ENCODE data around the gene C1QL1.

The C1QL1 gene

GRCh38 chr17:44977065-44977464, 9.0 kb upstream of the C1QL1 start:
- ATAC-seq = no peak
- Mint-ChIP-seq H3K4me1 (peaks cover 8% of the 10 kb centered on the region), H3K4me3 (no peak overlapping the region), H3K27ac (peak overlapping the region; percentile 36), H3K36me3 (peaks cover under 1% of the 10 kb centered on the region), H3K9me3 (no peaks in the 10 kb centered on the region)
- DNase-seq (ENCODE audit: low spot score in 2 of 2) = no peak

DNA sequence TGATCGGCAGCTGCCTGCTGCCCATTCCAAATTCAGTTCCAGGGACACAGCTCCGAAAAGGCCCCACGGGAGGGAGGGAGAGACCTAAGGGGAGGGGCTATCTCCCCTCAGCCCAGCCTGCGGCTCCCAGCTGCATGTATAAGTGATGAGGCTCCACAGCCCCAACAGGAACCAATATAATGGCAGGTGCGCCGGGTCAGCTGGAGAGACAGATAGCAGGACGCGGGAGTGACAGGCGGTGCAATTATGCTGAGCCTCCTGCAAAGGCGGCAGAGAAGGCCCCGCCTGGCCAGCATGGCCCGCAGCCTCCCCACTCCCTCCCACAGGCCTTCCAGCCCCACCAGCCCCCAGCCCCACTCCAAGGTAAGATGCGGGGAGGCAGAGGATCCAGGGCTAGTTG, 8.1 kb upstream of the C1QL1 start:
- H3K36me3 Mint-ChIP-seq = no peaks in the 10 kb centered on the region
- H3K4me1 Mint-ChIP-seq = peaks cover 14% of the 10 kb centered on the region
- no peak overlapping the region for H3K4me3 Mint-ChIP-seq
- H3K9me3 Mint-ChIP-seq = no peaks in the 10 kb centered on the region
- DNase-seq (ENCODE audit: low spot score in 2 of 2) (no peak), ATAC-seq (no peak)
- no peak overlapping the region for H3K27ac Mint-ChIP-seq

DNA sequence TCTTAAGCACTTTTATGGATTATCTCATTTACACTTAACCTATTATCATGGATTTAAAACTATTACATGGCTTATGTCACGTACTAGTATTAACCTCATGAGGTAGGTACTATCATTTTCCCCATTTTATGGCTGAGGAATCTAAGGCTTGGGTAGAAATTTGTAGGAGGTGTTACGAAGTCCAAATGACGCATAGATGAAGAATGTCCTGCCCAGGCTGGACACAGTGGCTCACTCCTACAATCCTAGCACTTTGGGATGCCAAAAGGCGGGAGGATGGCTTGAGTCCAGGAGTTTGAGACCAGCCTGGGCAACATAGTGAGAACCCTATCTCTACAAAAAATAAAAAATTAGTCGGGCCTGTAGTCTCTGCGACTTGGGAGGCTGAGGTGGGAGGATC, 4.8 kb upstream of the C1QL1 start:
- DNase-seq (ENCODE audit: low spot score in 2 of 2) (no peak), ATAC-seq (no peak)
- no peaks in the 10 kb centered on the region for H3K9me3 Mint-ChIP-seq
- H3K27ac Mint-ChIP-seq = no peak overlapping the region
- H3K4me3 Mint-ChIP-seq = peak overlapping the region; percentile 2
- H3K4me1 Mint-ChIP-seq = peaks cover 32% of the 10 kb centered on the region
- peaks cover 5% of the 10 kb centered on the region for H3K36me3 Mint-ChIP-seq

DNA sequence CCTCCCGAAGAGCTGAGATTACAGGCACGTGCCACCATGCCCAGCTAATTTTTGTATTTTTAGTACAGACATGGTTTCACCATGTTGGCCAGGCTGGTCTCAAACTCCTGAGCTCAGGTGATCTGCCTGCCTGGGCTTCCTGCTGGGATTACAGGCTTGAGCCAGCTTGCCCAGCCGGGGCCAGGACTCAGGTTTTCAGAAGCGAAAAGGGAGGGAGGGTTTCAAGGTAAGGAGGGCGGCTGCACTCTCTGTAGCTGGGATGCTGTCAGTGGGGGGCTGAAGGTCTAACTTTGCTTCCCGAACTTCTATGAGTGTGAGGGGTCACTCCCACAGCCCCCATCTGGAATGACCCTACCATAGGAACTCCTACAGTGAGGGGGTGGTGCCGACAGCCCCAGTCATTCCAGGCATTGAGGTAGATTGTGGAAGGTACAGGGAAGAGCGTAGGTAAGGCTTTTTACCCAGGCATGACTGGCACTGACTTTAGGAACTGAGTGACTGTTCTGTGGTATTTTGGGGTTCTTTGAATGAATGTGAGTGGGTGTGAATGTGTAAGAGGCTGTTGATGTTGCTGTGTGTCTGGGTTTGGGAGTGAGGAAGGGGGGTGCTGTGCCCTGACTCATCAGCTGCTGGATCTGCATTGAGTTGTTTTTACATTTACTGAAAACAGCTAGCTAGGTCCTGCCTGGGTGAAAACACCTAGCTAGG, 3.8 kb upstream of the C1QL1 start:
- no peak overlapping the region for H3K27ac Mint-ChIP-seq
- DNase-seq (ENCODE audit: low spot score in 2 of 2) (peak; percentile 23 to 70), ATAC-seq (peak; percentile 88)
- peaks cover 37% of the 10 kb centered on the region for H3K4me1 Mint-ChIP-seq
- H3K36me3 Mint-ChIP-seq = peaks cover 5% of the 10 kb centered on the region
- no peaks in the 10 kb centered on the region for H3K9me3 Mint-ChIP-seq
- peak overlapping the region; percentile 2 for H3K4me3 Mint-ChIP-seq

DNA sequence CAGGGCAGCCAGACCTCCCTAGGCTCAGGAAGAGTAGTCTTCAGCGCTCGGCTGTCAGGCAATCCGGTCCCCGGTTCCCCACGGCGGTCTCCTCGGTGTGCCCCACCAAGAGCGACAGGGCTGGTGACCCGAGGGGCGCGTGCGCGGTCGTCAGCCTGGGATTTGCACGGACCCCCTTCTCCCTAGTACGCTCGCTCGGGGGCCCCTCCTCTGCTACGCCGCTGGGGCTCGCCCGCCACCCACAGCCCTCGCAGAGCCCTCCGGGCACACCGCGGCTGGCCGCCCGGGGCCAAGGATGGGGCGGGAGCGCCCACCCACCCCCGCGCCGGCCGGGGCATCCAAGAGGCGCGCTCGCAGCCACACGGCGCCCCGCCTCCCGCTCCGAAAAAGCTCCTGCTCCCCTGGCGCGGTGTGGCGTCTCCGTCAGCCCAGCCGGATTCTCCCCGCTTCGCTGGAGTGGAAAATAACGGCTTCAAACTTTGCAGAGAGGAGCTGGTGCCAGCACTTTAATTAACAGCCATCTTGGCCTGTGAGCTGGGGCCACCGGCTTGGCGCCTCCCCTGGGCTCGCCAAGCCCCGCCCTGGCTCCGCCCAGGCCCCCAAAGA, 2.1 kb upstream of the C1QL1 start:
- H3K4me3 Mint-ChIP-seq = peak overlapping the region; percentile 74
- peaks cover 40% of the 10 kb centered on the region for H3K4me1 Mint-ChIP-seq
- H3K9me3 Mint-ChIP-seq = no peaks in the 10 kb centered on the region
- no peak overlapping the region for H3K27ac Mint-ChIP-seq
- peaks cover 5% of the 10 kb centered on the region for H3K36me3 Mint-ChIP-seq
- ATAC-seq = no peak
- no peak for DNase-seq (ENCODE audit: low spot score in 2 of 2)

DNA sequence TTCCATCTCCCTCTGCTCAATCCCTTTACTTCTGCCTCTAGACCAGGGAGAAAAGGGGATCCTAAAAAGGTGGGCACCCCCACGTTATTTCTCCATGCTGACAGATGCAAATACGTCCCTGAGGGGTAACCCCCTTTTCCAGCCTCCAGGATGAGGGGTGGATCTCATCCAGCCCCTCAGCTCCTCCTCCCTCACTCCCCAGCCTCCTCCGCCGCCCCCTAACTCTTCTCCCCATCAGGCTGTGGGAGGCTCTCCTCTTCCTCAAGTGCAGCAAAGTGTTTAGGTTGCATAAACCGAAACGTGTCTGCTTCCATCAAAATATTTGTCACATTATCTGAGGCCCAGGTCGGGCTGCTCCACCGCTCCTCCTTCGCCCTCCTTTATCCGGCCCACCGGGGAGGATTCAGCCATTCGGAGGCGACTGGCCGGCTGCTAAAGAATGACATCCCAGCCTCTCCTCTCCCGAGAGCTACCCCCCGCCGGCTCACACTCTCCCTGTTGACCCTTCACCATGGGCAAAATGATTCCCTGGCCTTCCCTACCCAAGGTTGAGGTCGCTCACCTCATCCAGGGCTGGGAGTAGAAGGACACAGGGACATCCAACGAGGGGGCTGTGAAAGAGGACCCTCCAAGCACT, 1.2 kb upstream of the C1QL1 start:
- ATAC-seq = no peak
- H3K9me3 Mint-ChIP-seq = no peaks in the 10 kb centered on the region
- peak overlapping the region; percentile 74 for H3K4me3 Mint-ChIP-seq
- peaks cover 40% of the 10 kb centered on the region for H3K4me1 Mint-ChIP-seq
- H3K36me3 Mint-ChIP-seq = peaks cover 5% of the 10 kb centered on the region
- H3K27ac Mint-ChIP-seq = peak overlapping the region; percentile 6
- DNase-seq (ENCODE audit: low spot score in 2 of 2) = no peak

GRCh38 chr17:44967907-44968224, 237 bp downstream of the C1QL1 start:
- ATAC-seq (peak; percentile 0), DNase-seq (ENCODE audit: low spot score in 2 of 2) (no peak)
- Mint-ChIP-seq H3K4me3 (peak overlapping the region; percentile 74), H3K4me1 (peaks cover 39% of the 10 kb centered on the region), H3K27ac (no peak overlapping the region), H3K9me3 (no peaks in the 10 kb centered on the region), H3K36me3 (peaks cover 5% of the 10 kb centered on the region)

DNA sequence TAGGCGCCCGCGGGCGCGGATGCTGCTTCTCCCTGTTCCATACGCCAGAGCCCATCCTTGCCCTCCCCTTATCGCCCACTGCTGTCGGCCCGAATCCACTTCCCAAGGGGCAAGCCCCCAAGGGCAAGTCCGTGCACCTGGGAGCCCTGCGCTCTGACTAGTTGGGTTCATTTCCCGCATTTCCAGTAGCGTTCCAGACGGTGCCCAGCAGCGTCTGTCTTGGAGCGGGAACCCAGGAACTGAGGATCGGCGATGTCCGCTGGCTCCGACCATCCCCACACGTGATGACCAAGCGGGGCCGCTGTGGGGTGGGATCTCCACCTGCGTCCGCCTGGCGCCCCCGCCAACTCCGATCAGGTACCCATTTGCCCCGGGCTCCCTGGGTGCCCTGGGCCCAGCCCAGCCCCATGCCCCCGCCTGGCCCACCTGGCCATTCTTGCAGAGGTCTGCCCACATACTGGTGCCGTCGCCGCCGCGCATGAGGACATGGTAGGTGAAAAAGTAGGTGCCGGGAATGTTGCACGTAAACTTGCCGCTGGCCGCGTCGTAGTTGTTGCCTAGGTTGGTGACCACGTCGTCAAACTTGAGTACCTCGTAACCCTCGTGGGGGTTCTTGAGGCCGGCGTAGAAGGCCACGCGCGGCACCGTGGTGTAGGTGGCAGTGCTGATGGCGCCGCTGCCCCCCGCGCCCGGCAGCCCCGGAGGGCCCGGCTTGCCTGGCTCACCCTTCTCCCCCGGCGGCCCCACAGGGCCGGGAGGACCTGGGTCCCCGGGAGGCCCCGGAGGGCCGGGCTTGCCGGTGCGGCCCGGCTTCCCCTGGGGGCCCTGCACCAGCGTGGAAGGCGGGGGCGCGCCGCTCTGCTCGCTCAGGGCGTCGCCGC, 837 bp downstream of the C1QL1 start:
- Mint-ChIP-seq H3K9me3 (no peaks in the 10 kb centered on the region), H3K27ac (no peak overlapping the region), H3K36me3 (peaks cover 5% of the 10 kb centered on the region), H3K4me1 (peaks cover 33% of the 10 kb centered on the region), H3K4me3 (peak overlapping the region; percentile 15)
- DNase-seq (ENCODE audit: low spot score in 2 of 2) (no peak), ATAC-seq (no peak)

GRCh38 chr17:44966348-44967025, 1.6 kb downstream of the C1QL1 start:
- H3K27ac Mint-ChIP-seq = no peak overlapping the region
- DNase-seq (ENCODE audit: low spot score in 2 of 2) (no peak), ATAC-seq (no peak)
- H3K4me3 Mint-ChIP-seq = peak overlapping the region; percentile 15
- H3K9me3 Mint-ChIP-seq = no peaks in the 10 kb centered on the region
- H3K36me3 Mint-ChIP-seq = peaks cover 5% of the 10 kb centered on the region
- H3K4me1 Mint-ChIP-seq = peaks cover 26% of the 10 kb centered on the region

DNA sequence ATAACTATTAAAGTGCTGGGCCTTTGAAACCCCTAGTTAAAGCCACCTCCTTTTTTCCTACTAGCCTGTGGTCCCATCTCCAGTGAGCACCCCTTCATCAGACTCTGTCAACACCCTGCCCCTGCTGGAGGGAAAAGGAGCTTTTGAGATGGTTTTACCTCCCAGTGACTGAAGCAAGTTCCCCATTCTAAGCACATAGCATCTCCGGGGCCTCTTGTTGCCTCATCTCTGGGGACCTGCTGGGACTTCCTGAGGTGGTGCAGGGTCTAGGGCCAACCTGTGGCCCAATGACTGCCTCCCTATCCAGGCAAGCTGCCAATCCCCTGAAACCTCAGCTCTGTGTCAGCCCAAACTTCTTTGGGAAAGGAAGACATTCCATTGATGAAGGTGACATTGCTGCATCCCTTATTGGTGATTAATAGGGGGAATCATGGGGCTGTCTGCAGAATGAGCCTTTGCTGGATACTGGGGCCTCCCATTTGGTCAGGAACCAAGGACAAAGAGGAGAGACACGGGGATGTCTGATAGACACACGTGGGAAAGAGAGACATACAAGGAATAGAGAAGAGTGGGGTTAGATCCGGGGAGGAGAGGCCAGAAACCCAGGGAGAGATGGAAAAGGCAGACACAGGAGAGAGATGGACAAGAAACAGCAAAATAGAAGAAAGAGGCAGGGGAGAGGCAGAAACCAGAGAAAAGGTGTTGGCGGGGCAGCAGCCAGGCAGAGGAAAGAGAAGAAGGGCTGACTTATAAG, 2.4 kb downstream of the C1QL1 start:
- DNase-seq (ENCODE audit: low spot score in 2 of 2) (no peak), ATAC-seq (no peak)
- Mint-ChIP-seq H3K27ac (no peak overlapping the region), H3K4me3 (no peak overlapping the region), H3K4me1 (peaks cover 28% of the 10 kb centered on the region), H3K36me3 (peaks cover 5% of the 10 kb centered on the region), H3K9me3 (no peaks in the 10 kb centered on the region)

- no peak for DNase-seq (ENCODE audit: low spot score in 2 of 2)
- no peak overlapping the region for H3K4me3 Mint-ChIP-seq
- no peaks in the 10 kb centered on the region for H3K9me3 Mint-ChIP-seq
- H3K36me3 Mint-ChIP-seq = no peaks in the 10 kb centered on the region
- no peak for ATAC-seq
- H3K27ac Mint-ChIP-seq = no peak overlapping the region
- H3K4me1 Mint-ChIP-seq = peaks cover 13% of the 10 kb centered on the region
These were observed 6.2 kb downstream of the C1QL1 start for GRCh38 chr17:44961921-44962350.

DNA sequence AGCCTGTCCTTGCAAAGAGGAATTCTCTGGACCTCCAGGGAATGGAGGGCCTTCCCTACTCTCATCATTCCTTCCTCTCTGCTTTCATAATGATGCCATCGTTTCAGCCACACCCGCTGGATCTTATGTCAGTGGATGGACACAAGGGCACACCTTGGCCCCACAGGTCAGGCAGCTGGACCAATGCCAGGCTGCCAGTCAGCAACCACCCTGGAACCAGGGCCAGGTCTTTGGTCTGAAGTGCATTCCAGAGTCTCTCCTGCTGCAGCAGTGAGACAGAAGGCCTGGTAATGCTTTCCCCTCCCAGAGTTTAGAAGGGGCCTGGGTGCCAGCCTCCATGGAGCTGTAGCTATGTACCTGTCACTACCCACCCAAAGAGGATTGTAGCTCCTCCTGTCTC, 7.4 kb downstream of the C1QL1 start:
- Mint-ChIP-seq H3K27ac (no peak overlapping the region), H3K4me3 (no peak overlapping the region), H3K36me3 (no peaks in the 10 kb centered on the region), H3K4me1 (peaks cover 10% of the 10 kb centered on the region), H3K9me3 (no peaks in the 10 kb centered on the region)
- no peak for DNase-seq (ENCODE audit: low spot score in 2 of 2)
- ATAC-seq = no peak

DNA sequence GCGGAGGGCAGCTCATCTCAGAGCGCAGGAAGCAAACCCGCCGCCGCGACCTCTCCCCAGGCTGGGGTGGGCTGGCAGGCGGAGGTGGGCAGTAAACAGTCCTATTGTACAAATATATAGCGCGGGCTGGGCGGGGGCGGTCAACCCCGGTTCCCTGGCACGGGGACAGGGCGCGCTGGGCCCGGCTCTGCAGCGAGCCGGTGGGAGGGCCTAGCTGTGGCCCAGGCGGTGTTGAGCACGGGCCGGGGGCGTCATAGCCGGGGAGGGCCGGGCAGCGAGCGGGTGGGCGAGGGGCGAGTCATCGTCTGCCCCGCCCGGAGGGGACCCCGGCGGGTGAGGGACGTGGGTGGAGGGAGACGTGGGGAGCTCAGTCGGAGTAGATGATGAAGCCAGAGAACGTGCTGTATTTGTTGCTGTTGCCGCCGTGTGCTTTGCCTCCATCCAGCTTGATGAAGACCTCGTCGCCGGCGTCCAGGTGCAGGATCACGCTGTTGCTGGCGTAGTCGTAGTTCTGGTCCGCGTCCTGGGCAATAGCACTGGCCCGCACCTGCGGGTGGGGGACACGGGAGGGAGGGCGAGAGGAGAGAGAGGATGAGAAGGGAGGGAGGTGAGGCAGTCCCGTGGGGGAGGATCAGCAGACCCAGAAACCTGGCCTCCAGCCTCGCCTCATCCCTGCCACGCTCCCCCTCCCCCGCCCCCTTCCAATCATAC, 8.1 kb downstream of the C1QL1 start:
- peak; percentile 49 for ATAC-seq
- Mint-ChIP-seq H3K36me3 (peaks cover 5% of the 10 kb centered on the region), H3K9me3 (no peaks in the 10 kb centered on the region), H3K4me1 (peaks cover 10% of the 10 kb centered on the region), H3K4me3 (peak overlapping the region; percentile 15), H3K27ac (no peak overlapping the region)
- DNase-seq (ENCODE audit: low spot score in 2 of 2) = no peak

Data from stimulated activated effector memory CD8-positive, alpha-beta T cell treated with anti-CD3 and anti-CD28 coated beads, Interleukin-12 subunit alpha, Interleukin-12 subunit beta, amount 100 ng/mL, for 72 hours (primary cell).